Gastroesophageal sphincter (tissue), 3 donors: ENCODE data around the gene CFAP410.

Experiments used
- EP300 ChIP-seq: sonication (generic); formaldehyde crosslinking; IDR thresholded peaks from one replicate; pipeline ENCODE4 v1.6.1; 2017; ENCODE audit warnings: antibody characterized with exemption, mild to moderate bottlenecking
- POLR2A ChIP-seq, 2 donors: fragments of 450-650 bp; IDR thresholded peaks; one replicate each; pipeline ENCODE4 v1.6.1; 2017; ENCODE audit warnings: antibody characterized with exemption in 2 of 2, mild to moderate bottlenecking in 2 of 2, moderate library complexity in 1 of 2
- POLR2AphosphoS5 ChIP-seq: sonication (generic); formaldehyde crosslinking; IDR thresholded peaks from one replicate; pipeline ENCODE4 v1.6.1; 2017; ENCODE audit warnings: antibody characterized with exemption
- TF ChIP-seq, protein P1 (sequence below), 4 experiments: fragments of 200-600 bp in 2 of 4; fragments of 450-650 bp in 2 of 4; sonication (generic) in 1 of 4; IDR thresholded peaks; one replicate each; pipeline ENCODE4 v1.5.1; 2017 to 2019; ENCODE audit warnings: antibody characterized with exemption in 4 of 4, mild to moderate bottlenecking in 2 of 4, moderate library complexity in 2 of 4

DNA sequence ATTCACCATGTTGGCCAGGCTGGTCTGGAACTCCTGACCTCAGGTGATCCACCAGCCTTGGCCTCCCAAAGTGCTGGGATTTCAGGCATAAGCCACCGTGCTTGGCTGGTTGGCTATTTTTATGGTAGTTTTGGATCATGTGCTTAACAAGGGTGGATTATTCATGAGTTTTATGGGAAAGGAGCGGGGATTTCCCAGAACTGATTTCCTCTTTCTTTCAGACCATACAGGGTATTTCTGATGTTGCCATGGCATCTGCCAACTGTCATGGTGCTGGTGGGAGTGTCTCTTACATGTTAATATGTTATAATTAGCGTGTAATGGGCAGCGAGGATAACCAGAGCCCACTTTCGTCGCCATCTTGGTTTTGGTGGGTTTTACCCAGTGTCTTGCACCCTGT, 17.4 kb upstream of the CFAP410 start:
- TF ChIP-seq, protein P1, sequence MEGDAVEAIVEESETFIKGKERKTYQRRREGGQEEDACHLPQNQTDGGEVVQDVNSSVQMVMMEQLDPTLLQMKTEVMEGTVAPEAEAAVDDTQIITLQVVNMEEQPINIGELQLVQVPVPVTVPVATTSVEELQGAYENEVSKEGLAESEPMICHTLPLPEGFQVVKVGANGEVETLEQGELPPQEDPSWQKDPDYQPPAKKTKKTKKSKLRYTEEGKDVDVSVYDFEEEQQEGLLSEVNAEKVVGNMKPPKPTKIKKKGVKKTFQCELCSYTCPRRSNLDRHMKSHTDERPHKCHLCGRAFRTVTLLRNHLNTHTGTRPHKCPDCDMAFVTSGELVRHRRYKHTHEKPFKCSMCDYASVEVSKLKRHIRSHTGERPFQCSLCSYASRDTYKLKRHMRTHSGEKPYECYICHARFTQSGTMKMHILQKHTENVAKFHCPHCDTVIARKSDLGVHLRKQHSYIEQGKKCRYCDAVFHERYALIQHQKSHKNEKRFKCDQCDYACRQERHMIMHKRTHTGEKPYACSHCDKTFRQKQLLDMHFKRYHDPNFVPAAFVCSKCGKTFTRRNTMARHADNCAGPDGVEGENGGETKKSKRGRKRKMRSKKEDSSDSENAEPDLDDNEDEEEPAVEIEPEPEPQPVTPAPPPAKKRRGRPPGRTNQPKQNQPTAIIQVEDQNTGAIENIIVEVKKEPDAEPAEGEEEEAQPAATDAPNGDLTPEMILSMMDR (IDR thresholded peaks at IDR 0.05) = no peak
- TF ChIP-seq POLR2A (IDR thresholded peaks at IDR 0.05) (no peak), EP300 (no peak), POLR2AphosphoS5 (no peak)
